ENCODE measurements around the gene BANP.
"Not testable (repeated sequence)": the region's sequence is repeated elsewhere in the genome, so short reads cannot be mapped to it uniquely, and the experiment has no call there.

BANP gene

GRCh38 chr16:87993901-87994300 lies 42.7 kb downstream of the BANP start:
- DNase-seq (ENCODE audit: low read depth in 2 of 2), result no peak

- no peak for DNase-seq (ENCODE audit: low read depth in 2 of 2)
These were observed 44.4 kb downstream of the BANP start for GRCh38 chr16:87995644-87996043.

- no peak for DNase-seq (ENCODE audit: low read depth in 2 of 2)
These were observed 46.0 kb downstream of the BANP start for GRCh38 chr16:87996962-87997880.

- not testable (repeated sequence) for DNase-seq (ENCODE audit: low read depth in 2 of 2)
These were observed 47.1 kb downstream of the BANP start for GRCh38 chr16:87998184-87998793.

- not testable (repeated sequence) for DNase-seq (ENCODE audit: low read depth in 2 of 2)
These were observed 47.8 kb downstream of the BANP start for GRCh38 chr16:87998992-87999391.

GRCh38 chr16:88002211-88002610 lies 51.0 kb downstream of the BANP start:
- no peak for DNase-seq (ENCODE audit: low read depth in 2 of 2)

GRCh38 chr16:88002749-88003148 lies 51.5 kb downstream of the BANP start:
- no peak for DNase-seq (ENCODE audit: low read depth in 2 of 2)

- DNase-seq (ENCODE audit: low read depth in 2 of 2), result no peak
These were observed 52.1 kb downstream of the BANP start for GRCh38 chr16:88003316-88003715.

- DNase-seq (ENCODE audit: low read depth in 2 of 2), result no peak
These were observed 52.5 kb downstream of the BANP start for GRCh38 chr16:88003736-88004135.

- DNase-seq (ENCODE audit: low read depth in 2 of 2), result no peak
These were observed 53.2 kb downstream of the BANP start for GRCh38 chr16:88004391-88004790.

GRCh38 chr16:88005181-88005581 lies 53.9 kb downstream of the BANP start:
- no peak for DNase-seq (ENCODE audit: low read depth in 2 of 2)

- no peak for DNase-seq (ENCODE audit: low read depth in 2 of 2)
These were observed 54.7 kb downstream of the BANP start for GRCh38 chr16:88005968-88006367.

- no peak for DNase-seq (ENCODE audit: low read depth in 2 of 2)
These were observed 56.1 kb downstream of the BANP start for GRCh38 chr16:88007321-88007731.

GRCh38 chr16:88008840-88009239 lies 57.6 kb downstream of the BANP start:
- DNase-seq (ENCODE audit: low read depth in 2 of 2), result no peak

GRCh38 chr16:88009563-88010342 lies 58.5 kb downstream of the BANP start:
- no peak for DNase-seq (ENCODE audit: low read depth in 2 of 2)

GRCh38 chr16:88010343-88010967 lies 59.2 kb downstream of the BANP start:
- no peak for DNase-seq (ENCODE audit: low read depth in 2 of 2)

GRCh38 chr16:88010968-88011483 lies 59.8 kb downstream of the BANP start:
- no peak for DNase-seq (ENCODE audit: low read depth in 2 of 2)

GRCh38 chr16:88012360-88012759 lies 61.1 kb downstream of the BANP start:
- no peak for DNase-seq (ENCODE audit: low read depth in 2 of 2)

- DNase-seq (ENCODE audit: low read depth in 2 of 2), result no peak
These were observed 61.9 kb downstream of the BANP start for GRCh38 chr16:88013091-88013609.

- no peak for DNase-seq (ENCODE audit: low read depth in 2 of 2)
These were observed 62.6 kb downstream of the BANP start for GRCh38 chr16:88013766-88014251.

GRCh38 chr16:88014252-88014781 lies 63.1 kb downstream of the BANP start:
- no peak for DNase-seq (ENCODE audit: low read depth in 2 of 2)

Measured in stimulated activated CD8-positive, alpha-beta memory T cell treated with anti-CD3 and anti-CD28 coated beads, Interleukin-7, amount 100 ng/mL, for 1 hour (primary cell).